GM12872 (cell line): ENCODE results near the gene COPZ2.

Experiments used
- TF ChIP-seq, protein P1 (sequence below): IDR thresholded peaks from 3 replicates; pipeline ENCODE4 v1.5.1; 2011; ENCODE audit warnings: low read depth, mild to moderate bottlenecking, low read length, moderate library complexity; ENCODE audit not compliant: insufficient read depth

COPZ2 gene

DNA sequence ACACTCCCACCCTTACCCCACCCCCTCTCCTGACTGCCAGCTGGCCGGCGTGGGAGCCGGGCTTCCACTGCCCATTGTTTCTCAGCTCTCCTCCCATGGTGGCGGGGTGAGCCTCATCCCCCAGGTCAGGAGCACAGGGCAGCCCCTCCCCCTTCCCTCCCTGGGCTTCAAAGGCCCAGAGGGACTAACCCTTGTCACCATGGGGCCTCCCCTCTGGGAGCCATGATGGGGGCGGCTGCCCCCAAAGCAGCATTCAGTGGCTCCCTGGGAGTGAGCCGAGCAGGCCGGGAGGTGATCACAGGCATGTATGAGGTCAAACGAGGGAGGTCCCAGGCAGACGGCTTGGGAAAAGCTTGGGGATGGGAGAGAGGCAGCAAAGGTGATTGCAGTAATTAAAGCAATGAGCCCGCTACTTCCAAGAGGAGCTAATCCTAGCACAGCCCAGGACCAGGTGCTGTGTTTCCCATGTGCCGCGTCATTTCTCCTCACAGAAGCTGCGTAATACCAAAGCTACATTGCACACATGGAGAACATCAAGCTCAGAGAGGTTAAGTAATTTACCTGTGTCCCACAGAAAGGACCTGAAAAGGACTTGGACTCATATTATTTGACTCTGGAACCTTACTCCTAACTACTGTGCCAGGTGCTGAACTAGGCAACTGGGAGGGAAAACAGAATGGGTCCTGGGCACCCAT is 42.2 kb downstream of the COPZ2 start:
- TF ChIP-seq, protein P1, sequence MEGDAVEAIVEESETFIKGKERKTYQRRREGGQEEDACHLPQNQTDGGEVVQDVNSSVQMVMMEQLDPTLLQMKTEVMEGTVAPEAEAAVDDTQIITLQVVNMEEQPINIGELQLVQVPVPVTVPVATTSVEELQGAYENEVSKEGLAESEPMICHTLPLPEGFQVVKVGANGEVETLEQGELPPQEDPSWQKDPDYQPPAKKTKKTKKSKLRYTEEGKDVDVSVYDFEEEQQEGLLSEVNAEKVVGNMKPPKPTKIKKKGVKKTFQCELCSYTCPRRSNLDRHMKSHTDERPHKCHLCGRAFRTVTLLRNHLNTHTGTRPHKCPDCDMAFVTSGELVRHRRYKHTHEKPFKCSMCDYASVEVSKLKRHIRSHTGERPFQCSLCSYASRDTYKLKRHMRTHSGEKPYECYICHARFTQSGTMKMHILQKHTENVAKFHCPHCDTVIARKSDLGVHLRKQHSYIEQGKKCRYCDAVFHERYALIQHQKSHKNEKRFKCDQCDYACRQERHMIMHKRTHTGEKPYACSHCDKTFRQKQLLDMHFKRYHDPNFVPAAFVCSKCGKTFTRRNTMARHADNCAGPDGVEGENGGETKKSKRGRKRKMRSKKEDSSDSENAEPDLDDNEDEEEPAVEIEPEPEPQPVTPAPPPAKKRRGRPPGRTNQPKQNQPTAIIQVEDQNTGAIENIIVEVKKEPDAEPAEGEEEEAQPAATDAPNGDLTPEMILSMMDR: no peak

DNA sequence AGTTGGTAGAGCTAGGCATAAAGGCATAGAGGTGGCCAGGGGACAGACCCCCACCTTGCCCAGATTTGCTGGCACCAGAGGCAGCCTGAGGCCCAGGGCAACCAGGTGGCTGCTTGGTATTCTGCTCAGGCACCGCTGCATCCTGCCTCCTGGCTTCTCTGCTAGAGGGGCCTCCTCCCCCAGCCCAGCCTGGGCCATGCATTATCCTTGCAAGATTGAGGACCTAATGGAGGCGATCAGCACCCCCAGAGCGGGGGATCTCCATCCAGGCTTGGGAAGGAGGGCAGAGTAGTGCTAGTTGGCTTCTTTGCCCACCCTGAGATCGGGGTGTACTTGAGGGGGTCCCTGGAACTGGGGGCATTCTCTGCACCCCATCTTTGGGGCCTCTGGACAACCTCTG is 42.9 kb downstream of the COPZ2 start:
- TF ChIP-seq, protein P1: no peak

DNA sequence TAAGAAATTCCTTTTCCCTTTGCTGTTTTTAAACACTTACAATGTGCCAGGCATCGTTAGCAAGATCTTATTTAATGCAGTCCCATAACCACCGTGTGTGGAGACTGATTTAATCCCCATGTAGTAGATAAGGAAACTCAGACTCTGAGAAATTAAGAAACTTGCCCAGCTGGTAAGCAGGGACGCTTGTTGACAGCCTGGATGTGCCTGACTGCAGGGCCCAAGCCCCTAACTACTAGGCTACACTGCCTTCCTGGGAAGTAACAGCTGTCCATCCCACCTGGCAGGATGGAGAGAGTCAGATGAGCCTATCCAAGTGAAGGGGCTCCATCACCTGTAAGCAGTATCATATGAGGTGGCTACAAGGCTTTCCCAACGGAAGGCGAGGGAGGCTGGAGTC is 43.6 kb downstream of the COPZ2 start:
- TF ChIP-seq, protein P1: no peak

DNA sequence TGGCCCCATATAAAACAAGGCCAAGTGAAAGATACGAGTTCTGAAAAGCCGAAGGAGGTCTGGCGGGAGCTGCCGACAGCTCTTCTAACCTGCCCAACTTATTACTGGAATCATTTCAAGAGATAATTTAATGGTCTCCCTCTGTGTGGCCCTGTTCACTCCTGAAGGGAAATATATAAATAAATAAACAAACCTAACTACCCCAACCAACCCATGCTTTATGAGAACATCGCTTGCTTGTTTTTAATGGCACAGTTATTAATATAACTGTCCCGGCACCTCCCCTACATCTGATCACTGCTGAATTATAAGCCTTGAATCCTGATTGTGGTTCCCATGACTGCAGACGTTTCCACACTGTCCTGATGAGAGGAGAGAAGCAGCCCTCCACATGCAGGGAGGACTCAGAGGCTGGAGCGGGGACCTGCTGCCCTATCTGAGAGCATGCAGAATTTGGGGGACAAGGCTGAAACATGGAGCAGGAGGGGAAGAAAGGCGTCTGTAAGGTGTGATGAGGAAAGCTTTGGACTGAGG is 44.5 kb downstream of the COPZ2 start:
- TF ChIP-seq, protein P1: no peak

DNA sequence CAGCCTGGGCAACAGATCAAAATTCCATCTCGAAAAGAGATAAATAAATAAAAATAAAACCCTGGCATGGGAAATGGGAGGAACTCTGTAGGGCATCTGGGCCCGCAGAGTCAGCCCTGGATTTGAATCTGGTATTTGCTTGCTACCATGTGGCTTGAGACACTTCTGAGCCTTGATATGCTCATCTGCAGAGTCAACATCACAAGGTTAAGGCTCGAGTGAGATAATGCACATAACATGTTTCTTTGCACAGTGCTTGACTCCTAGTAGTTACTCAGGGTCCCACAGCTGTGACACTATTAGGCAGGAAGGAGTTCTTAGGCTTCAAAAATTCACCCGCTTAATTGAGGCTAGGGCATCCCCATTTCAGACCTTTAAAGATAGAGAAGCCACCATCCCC is 45.4 kb downstream of the COPZ2 start:
- TF ChIP-seq, protein P1: no peak

DNA sequence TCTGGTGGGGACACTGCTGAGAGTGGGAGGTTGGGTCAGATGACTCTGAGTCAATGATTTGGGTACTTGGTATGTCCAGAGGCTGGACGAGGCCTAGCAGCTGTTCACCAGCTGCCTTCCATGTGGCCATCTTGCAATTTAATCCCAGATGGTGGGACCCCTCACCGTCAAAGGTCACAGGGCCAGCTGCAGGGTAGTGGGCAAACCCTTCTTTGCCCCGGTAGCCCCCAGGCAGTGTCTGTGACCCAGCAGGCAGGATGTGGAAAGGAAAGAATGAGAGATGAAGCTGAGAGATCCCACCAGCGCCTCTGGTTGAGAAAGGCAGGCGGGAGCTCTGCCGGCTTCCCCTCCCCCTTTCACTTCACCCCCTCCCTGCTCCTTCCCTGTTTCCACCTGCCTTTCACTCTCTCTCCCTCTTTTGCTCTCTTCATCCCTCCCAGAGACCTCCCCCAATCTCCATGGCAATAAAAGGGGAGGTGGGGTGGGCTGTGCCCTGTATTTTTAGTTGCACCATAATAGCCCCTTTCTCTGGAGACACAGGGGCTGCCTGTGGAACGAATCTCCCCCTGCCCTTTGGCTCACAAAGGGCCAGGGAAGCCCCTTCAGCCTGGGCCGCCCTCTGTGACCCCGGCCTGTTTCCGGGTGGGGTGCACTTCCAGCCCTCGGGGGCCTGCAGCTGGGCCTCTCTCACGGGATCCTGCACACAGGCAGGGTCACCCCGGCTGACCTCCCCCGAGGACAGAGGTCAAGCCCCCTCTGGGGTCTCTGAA is 46.5 kb downstream of the COPZ2 start:
- TF ChIP-seq, protein P1: no peak

DNA sequence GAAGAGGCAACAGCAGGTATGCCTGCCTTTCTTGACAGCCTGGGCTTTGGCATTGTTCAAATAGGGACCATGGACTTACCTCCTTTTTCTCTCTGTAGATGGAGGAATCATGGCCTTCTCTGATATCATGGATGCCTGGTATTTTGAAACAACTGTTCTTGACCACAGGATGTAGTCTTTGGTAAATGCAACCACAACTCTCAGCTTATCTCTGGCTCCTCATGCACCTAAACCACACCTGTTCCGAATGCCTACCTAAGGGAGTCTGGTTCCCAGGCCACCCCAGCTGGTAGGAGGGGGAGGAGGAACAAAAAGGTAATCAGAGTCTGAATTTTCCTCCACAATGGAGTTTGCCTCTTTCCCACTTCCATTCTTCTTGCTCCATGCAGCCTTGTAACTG is 47.9 kb downstream of the COPZ2 start:
- TF ChIP-seq, protein P1: no peak
